Left renal cortex interstitium (tissue), 4 donors: ENCODE measurements around the gene ABCB4. TPM values are rescaled to one million over a fixed set of nuclear protein-coding genes. Genes with fewer than 3 reads are reported as not detected.

Experiments
- DNase-seq, 4 donors: peaks; one replicate each; pipeline ENCODE4 v3.0.0-alpha.2; 2013; ENCODE audit warnings: low read depth in 4 of 4, low spot score in 2 of 4, missing footprints in 1 of 4
- polyA plus RNA-seq, 4 donors: library from polyadenylated mRNA; unstranded; fragments of 120-200 nt; gene quantifications; one replicate each; pipeline ENCODE4 v1.2.1, GENCODE V29; 2013; ENCODE audit not compliant: insufficient read length in 4 of 4

Gene ABCB4
- 1 to 10 TPM; 1.4 to 2.8 (median 2.3) TPM for polyA plus RNA-seq

GRCh38 chr7:87475359-87476178 lies at the start of gene ABCB4:
Gene ABCB4 (minus strand): TSS chr7:87475680. CDS start chr7:87475465, 215 bp downstream.
- no peak for DNase-seq

GRCh38 chr7:87518735-87519134 lies 43.3 kb upstream of the ABCB4 start:
- DNase-seq = no peak

- DNase-seq = no peak
Measured at GRCh38 chr7:87517891-87518290, 42.4 kb upstream of the ABCB4 start.

GRCh38 chr7:87517136-87517815 lies 41.8 kb upstream of the ABCB4 start:
- no peak for DNase-seq

DNA sequence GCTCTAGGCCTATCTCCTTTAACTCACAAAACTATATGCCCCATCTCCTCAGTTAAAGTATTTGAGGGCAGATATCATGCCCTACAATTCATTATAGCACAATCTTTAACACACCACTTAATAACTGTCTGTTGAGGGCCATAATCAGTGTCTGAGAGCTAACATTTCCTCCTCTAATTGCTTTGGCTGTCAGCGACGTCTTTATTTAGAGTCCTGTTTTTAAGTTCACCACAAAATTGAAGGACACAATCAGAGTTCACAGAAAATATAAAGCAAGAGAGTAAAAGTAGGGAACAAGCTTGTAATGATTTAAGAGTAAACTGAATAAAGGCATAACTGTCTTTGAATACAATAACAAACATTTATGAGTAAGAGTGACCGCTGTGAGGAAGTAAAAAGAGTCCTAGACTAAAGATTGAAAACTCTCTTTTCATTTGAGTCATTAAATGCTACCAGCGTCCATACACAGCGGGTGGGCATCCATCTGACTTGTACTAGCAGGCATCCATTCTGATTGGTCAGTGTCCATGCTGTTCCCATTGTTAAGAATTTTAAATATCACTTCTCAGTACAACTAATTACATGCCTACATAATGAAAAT lies 38.4 kb upstream of the ABCB4 start:
- DNase-seq = no peak

GRCh38 chr7:87512906-87513305 lies 37.4 kb upstream of the ABCB4 start:
- no peak for DNase-seq

DNA sequence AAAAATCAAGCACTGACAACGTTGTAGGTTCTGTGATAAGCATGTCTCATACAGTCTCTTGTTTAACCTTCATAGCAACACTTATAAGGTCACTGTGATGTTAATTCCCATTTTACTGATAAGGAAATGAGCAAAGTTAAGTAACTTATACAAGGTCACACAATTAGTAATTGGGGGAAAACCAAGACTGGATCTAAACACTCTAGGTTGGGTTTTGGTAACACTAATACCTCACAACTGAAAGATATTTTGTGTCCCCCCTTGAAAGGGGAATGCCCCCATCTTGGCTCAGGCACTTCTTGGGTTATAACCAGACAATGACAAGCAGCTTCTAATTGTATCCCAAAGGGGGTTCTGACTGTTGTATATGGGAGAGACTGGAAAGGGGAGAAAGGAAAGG lies 36.0 kb upstream of the ABCB4 start:
- DNase-seq = no peak

GRCh38 chr7:87510411-87510875 lies 35.0 kb upstream of the ABCB4 start:
- no peak for DNase-seq

DNA sequence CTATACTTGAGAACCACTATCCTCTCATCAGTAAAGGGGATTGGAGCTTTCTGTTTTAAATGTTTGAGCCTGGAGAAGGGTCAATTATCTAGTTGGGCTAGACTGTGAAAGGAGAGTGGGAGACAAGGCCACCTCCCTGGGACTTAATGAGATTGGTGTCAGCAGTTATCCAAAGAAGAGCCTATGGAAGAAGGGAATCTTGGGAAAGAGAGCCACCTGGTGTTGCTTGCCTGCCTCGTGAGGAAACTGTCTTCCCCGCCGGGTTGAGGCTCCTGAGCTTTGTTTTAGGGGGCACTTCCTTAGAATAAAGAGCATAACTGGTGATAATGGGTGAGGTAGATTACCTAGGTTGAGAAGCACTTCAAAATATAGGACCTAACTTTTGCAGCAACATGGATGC lies 32.0 kb upstream of the ABCB4 start:
- no peak for DNase-seq

- DNase-seq = no peak
Measured at GRCh38 chr7:87506246-87507180, 31.0 kb upstream of the ABCB4 start.

GRCh38 chr7:87505557-87506245 lies 30.2 kb upstream of the ABCB4 start:
- DNase-seq = no peak

DNA sequence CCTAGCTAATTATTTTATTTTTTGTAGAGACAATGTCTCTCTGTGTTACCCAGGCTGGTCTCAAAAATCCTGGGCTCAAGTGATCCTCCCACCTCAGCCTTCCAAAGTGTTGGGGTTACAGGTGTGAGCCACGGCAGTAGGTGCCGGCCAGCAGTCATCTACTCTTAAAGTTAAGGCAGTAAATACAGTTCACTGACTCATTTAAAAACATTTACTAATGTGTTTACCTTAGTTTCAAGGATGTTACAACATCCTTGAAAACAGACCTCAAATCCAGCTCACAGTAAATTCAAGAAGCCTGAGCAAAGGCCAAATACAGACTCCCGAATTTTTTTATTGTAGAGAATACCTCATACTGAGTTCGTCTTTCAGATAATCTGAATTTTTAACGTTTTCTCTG lies 29.6 kb upstream of the ABCB4 start:
- no peak for DNase-seq

- DNase-seq = no peak
Measured at GRCh38 chr7:87499494-87499893, 24.0 kb upstream of the ABCB4 start.

DNA sequence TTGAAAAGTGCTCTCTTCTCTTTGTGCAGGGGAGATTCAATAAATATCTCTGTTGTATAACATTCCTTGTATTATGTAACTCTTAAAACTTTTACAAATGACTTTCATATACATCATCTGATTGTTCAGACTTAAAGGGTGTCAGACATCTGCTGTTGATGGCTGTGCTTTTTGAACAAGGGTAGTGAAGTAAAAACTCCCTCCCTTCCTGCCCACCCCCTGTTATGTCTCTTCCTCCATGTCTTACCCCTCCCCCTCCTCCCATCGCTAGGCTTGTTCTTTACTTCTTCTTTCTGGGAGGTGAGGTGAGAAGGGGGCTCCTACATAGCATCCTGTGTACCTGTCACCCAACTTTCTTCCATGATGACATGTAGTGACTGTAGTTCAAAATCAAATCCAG lies 23.4 kb upstream of the ABCB4 start:
- DNase-seq = no peak

- DNase-seq = no peak
Measured at GRCh38 chr7:87497482-87497881, 22.0 kb upstream of the ABCB4 start.

DNA sequence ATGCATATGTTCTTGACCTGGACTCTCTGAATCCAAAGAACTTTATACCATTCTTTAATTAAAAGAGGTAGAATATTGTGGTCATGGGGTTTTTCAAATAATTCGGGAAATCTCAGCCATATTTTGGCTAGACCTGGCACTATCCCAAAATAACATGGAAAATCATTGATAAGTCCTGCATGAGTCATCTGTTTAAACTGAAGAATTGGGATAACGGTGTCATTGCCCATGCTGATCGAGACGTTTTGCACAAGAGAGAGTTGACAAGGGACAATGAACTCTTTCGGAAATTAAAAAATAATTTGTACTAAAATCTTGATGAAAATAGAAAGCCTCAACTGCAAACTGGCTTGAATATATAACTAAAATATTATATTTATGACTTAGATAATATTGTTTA lies 19.9 kb upstream of the ABCB4 start:
- no peak for DNase-seq

DNA sequence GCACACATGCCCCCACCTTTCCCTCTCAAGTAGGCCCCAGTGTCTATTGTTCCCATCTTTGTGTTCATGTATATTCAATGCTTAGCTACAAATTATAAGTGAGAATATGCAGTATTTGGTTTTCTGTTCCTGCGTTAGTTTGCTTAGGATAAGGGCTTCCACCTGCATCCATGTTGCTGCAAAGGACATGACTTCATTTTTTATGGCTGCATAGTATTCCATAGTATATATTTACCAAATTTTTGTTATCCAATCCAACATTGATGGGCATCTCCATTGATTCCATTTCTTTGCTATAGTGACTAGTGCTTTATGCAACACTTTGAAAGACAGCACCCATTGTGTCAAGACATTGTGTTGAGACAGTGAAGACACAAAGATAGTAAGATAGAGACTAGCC lies 19.0 kb upstream of the ABCB4 start:
- no peak for DNase-seq

DNA sequence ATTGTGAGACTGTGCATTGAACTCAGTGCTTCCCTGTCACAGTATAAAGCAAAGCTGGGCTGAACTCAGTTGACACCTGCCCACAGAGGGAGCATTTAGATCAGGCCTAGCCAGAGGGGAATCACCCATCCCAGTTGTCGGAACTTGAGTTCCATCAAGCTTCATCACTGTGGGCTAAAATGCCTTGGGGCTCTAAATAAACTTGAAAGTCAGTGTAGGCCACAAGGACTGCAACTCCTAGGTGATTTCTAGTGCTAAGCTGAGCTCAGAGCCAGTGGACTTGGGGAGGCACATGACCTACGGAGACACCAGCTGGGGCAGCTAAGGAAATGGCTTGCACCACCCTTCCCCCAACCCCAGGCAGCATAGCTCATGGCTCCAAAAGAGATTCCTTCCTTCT lies 7.7 kb upstream of the ABCB4 start:
- DNase-seq = no peak

DNA sequence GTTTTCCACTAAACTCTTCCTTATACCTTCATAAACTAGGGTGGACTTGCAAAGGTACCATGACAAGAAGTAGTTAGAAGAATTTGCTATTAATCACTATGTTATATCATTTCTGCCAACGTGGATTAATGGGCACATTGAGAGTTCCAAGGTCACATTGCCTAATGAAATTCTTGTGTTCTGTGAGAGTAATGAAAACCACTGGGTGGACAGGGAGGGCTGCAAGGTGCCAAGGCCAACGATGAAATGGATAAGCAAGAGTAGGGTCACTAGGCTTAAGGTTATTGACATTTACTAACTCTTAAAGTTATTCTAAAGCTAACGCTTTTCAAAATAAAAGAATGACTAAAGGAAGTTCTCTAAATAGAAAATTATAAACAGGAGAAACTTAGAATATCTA lies 6.6 kb upstream of the ABCB4 start:
- no peak for DNase-seq

- DNase-seq = no peak
Measured at GRCh38 chr7:87480386-87480785, 4.9 kb upstream of the ABCB4 start.
